SH-SY5Y (cell line): ENCODE data around the gene AOPEP.

ENCODE experiments used
- GATA2 ChIP-seq: IDR thresholded peaks from 2 replicates; pipeline ENCODE4 v1.6.1; 2011; ENCODE audit warnings: mild to moderate bottlenecking, low read depth, low read length
- GATA3 ChIP-seq: IDR thresholded peaks from 2 replicates; pipeline ENCODE4 v1.6.1; 2011; ENCODE audit warnings: low read depth, mild to moderate bottlenecking, low read length, moderate library complexity

GRCh38 chr9:95071450-95071849, 345.0 kb downstream of the AOPEP start:
- TF ChIP-seq GATA3 = no peak
- no peak for TF ChIP-seq GATA2
